HEK293 (cell line): ENCODE data around the gene SH3BP5.

Experiments used
- CTCF ChIA-PET: fragments of 350-600 bp; formaldehyde crosslinking; extraction: SDS; loops from one replicate; lab custom pipeline; 2021; ENCODE audit warnings: antibody characterized with exemption; lab: Yijun Ruan, JAX
- POLR2A ChIA-PET: fragments of 300-600 bp; formaldehyde crosslinking; extraction: SDS; loops from one replicate; lab custom pipeline; 2020; ENCODE audit warnings: antibody characterized with exemption, inconsistent platforms; lab: Yijun Ruan, JAX
- H3K27ac ChIP-seq: fragments of 200-500 bp; sonication (Bioruptor generic); 2 replicates; pipeline ENCODE4 v1.5.1; 2014; ENCODE audit warnings: low read depth, low read length, control low read depth, inconsistent platforms; ENCODE audit errors: extremely low read depth
- H3K36me3 ChIP-seq, 2 experiments: fragments of 200-500 bp in 1 of 2; sonication (Bioruptor generic) in 1 of 2; 1 replicate in 1 of 2; 2 replicates in 1 of 2; pipeline ENCODE4 v1.5.1; 2014 to 2017; ENCODE audit warnings: inconsistent platforms in 2 of 2, low read length in 2 of 2; ENCODE audit not compliant: control insufficient read depth in 2 of 2, insufficient read depth in 1 of 2
- H3K4me1 ChIP-seq: fragments of 200-500 bp; sonication (Bioruptor generic); 2 replicates; pipeline ENCODE4 v1.5.1; 2014; ENCODE audit warnings: mild to moderate bottlenecking, low read length, inconsistent platforms; ENCODE audit not compliant: control insufficient read depth, insufficient read depth
- H3K4me3 ChIP-seq: 2 replicates; pipeline ENCODE4 v1.5.1; 2011; ENCODE audit warnings: low read depth, mild to moderate bottlenecking, control low read depth, low read length, moderate library complexity
- H3K9me3 ChIP-seq: fragments of 200-500 bp; sonication (Bioruptor generic); 2 replicates; pipeline ENCODE4 v1.5.1; 2014; ENCODE audit warnings: low read depth, low read length, inconsistent platforms; ENCODE audit not compliant: control insufficient read depth, insufficient read depth
- MZF1 ChIP-seq: fragments of 450-650 bp; formaldehyde crosslinking; IDR thresholded peaks from 2 replicates; pipeline ENCODE4 v1.5.1; 2017; ENCODE audit warnings: missing biosample characterization, missing genetic modification characterization, borderline replicate concordance
- PATZ1 ChIP-seq: fragments of 450-650 bp; formaldehyde crosslinking; IDR thresholded peaks from 2 replicates; pipeline ENCODE4 v1.5.1; 2016; ENCODE audit warnings: missing biosample characterization, missing genetic modification characterization
- SCRT1 ChIP-seq: fragments of 450-650 bp; formaldehyde crosslinking; IDR thresholded peaks from 2 replicates; pipeline ENCODE4 v1.5.1; 2016; ENCODE audit warnings: missing biosample characterization, missing genetic modification characterization, borderline replicate concordance
- ZBTB11 ChIP-seq: fragments of 450-650 bp; formaldehyde crosslinking; conservative IDR thresholded peaks from 2 replicates; pipeline ENCODE4 v1.5.1; 2016; ENCODE audit warnings: low read depth, missing biosample characterization, missing genetic modification characterization
- ZIC2 ChIP-seq: fragments of 450-650 bp; formaldehyde crosslinking; IDR thresholded peaks from 2 replicates; pipeline ENCODE4 v1.5.1; 2016; ENCODE audit warnings: missing biosample characterization, missing genetic modification characterization
- ZNF214 ChIP-seq: fragments of 450-650 bp; formaldehyde crosslinking; IDR thresholded peaks from 2 replicates; pipeline ENCODE4 v1.5.1; 2017; ENCODE audit warnings: missing biosample characterization, mild to moderate bottlenecking, missing genetic modification characterization, borderline replicate concordance
- ZNF248 ChIP-seq: fragments of 450-650 bp; formaldehyde crosslinking; IDR thresholded peaks from 2 replicates; pipeline ENCODE4 v1.5.1; 2017; ENCODE audit warnings: missing biosample characterization, missing genetic modification characterization
- ZNF292 ChIP-seq: fragments of 450-650 bp; formaldehyde crosslinking; IDR thresholded peaks from 2 replicates; pipeline ENCODE4 v1.5.1; 2016; ENCODE audit warnings: low read depth, missing biosample characterization, missing genetic modification characterization, borderline replicate concordance
- ZNF302 ChIP-seq: fragments of 450-650 bp; formaldehyde crosslinking; IDR thresholded peaks from 2 replicates; pipeline ENCODE4 v1.5.1; 2016; ENCODE audit warnings: missing biosample characterization, missing genetic modification characterization, low read depth
- ZNF362 ChIP-seq: fragments of 450-650 bp; formaldehyde crosslinking; IDR thresholded peaks from 2 replicates; pipeline ENCODE4 v1.5.1; 2016; ENCODE audit warnings: missing biosample characterization, missing genetic modification characterization
- ZNF394 ChIP-seq: fragments of 450-650 bp; formaldehyde crosslinking; IDR thresholded peaks from 2 replicates; pipeline ENCODE4 v1.5.1; 2016; ENCODE audit warnings: missing biosample characterization, missing genetic modification characterization, mild to moderate bottlenecking, moderate library complexity, borderline replicate concordance
- ZNF426 ChIP-seq: fragments of 450-650 bp; formaldehyde crosslinking; IDR thresholded peaks from 2 replicates; pipeline ENCODE4 v1.5.1; 2017; ENCODE audit warnings: missing biosample characterization, missing genetic modification characterization, mild to moderate bottlenecking, inconsistent platforms, moderate library complexity
- ZNF433 ChIP-seq: fragments of 450-650 bp; formaldehyde crosslinking; IDR thresholded peaks from 2 replicates; pipeline ENCODE4 v1.5.1; 2016; ENCODE audit warnings: missing biosample characterization, missing genetic modification characterization, low read depth
- ZNF513 ChIP-seq: fragments of 450-650 bp; IDR thresholded peaks from 2 replicates; pipeline ENCODE4 v1.5.1; 2018; ENCODE audit warnings: missing biosample characterization, missing genetic modification characterization
- ZNF580 ChIP-seq: fragments of 450-650 bp; formaldehyde crosslinking; IDR thresholded peaks from 2 replicates; pipeline ENCODE4 v1.5.1; 2016; ENCODE audit warnings: missing biosample characterization, missing genetic modification characterization
- ZNF585B ChIP-seq: fragments of 450-650 bp; formaldehyde crosslinking; IDR thresholded peaks from 2 replicates; pipeline ENCODE4 v1.5.1; 2016; ENCODE audit warnings: missing biosample characterization, missing genetic modification characterization
- ZNF623 ChIP-seq: fragments of 450-650 bp; formaldehyde crosslinking; IDR thresholded peaks from 2 replicates; pipeline ENCODE4 v1.5.1; 2016; ENCODE audit warnings: missing biosample characterization, missing genetic modification characterization
- ZNF76 ChIP-seq: fragments of 450-650 bp; formaldehyde crosslinking; IDR thresholded peaks from 2 replicates; pipeline ENCODE4; 2016; ENCODE audit warnings: low read depth, missing biosample characterization, missing genetic modification characterization, borderline replicate concordance
- ZNF777 ChIP-seq: fragments of 450-650 bp; formaldehyde crosslinking; IDR thresholded peaks from 2 replicates; pipeline ENCODE4 v1.5.1; 2017; ENCODE audit warnings: missing biosample characterization, missing genetic modification characterization, borderline replicate concordance
- ZSCAN23 ChIP-seq: fragments of 450-650 bp; formaldehyde crosslinking; IDR thresholded peaks from 2 replicates; pipeline ENCODE4 v1.5.1; 2016; ENCODE audit warnings: missing biosample characterization, missing genetic modification characterization

SH3BP5 gene

GRCh38 chr3:15323063-15323462 is 9.3 kb downstream of the SH3BP5 start (continued):
- peak; percentile 36; the same call in 1 of the 2 replicates for TF ChIP-seq ZBTB11
- TF ChIP-seq ZNF623 (tag by site-specific recombination) = peak; percentile 46; the same call in 1 of the 2 replicates
- peak; percentile 53 for TF ChIP-seq ZNF426 (tag by site-specific recombination)
- TF ChIP-seq ZNF433 = peak; percentile 26; the same call in 1 of the 2 replicates
- peak; percentile 79; the same call in 1 of the 2 replicates for TF ChIP-seq ZNF394
- TF ChIP-seq ZIC2 = peak; percentile 41; the same call in 1 of the 2 replicates
- TF ChIP-seq ZSCAN23 (tag by site-specific recombination) = no peak
- TF ChIP-seq, all 188 proteins: peak for 7

GRCh38 chr3:15321349-15321748 is 11.0 kb downstream of the SH3BP5 start:
- Histone ChIP-seq H3K9me3 (no peaks in the 10 kb centered on the region), H3K27ac (no peak overlapping the region), H3K36me3 (peaks cover 0 to under 1% of the 10 kb centered on the region in 2 experiments; a peak in 1 of 3 replicates), H3K4me1 (peaks cover 20% of the 10 kb centered on the region), H3K4me3 (no peak overlapping the region)
- no peak for TF ChIP-seq ZNF585B (tag by site-specific recombination)
- no peak for TF ChIP-seq MZF1 (tag by site-specific recombination)
- no peak for TF ChIP-seq ZNF580
- TF ChIP-seq ZNF76 = no peak
- TF ChIP-seq ZNF362 (tag by site-specific recombination) = no peak
- CTCF ChIA-PET = interaction anchor here (0.7 to 2.3 kb wide), 5 partner anchors 9 to 313 kb away, joined by 3 to 14 read pairs (median 7); partner anchors contain the start of gene SH3BP5
- POLR2A ChIA-PET = interaction anchor here (1.3 kb wide), 2 partner anchors 9 to 11 kb away, joined by 4 to 5 read pairs; partner anchors contain the start of gene SH3BP5

GRCh38 chr3:15319575-15319974 is 12.8 kb downstream of the SH3BP5 start:
- Histone ChIP-seq H3K36me3 (no peaks in the 10 kb centered on the region), H3K27ac (no peak overlapping the region), H3K4me3 (no peak overlapping the region), H3K4me1 (peaks cover 16% of the 10 kb centered on the region), H3K9me3 (no peaks in the 10 kb centered on the region)
- no peak for TF ChIP-seq ZNF513 (tag by site-specific recombination)
- TF ChIP-seq ZNF248 = no peak
- no peak for TF ChIP-seq ZNF777 (tag by site-specific recombination)
- no peak for TF ChIP-seq ZNF302
- no peak for TF ChIP-seq ZNF214 (tag by site-specific recombination)
- no peak for TF ChIP-seq ZNF292
- TF ChIP-seq SCRT1 (tag by site-specific recombination) = no peak
- TF ChIP-seq PATZ1 (tag by site-specific recombination) = no peak
- CTCF ChIA-PET = interaction anchor here (0.7 to 2.3 kb wide), 6 partner anchors 11 to 86 kb away, joined by 3 to 14 read pairs (median 4); partner anchors contain the start of gene SH3BP5
- POLR2A ChIA-PET = interaction anchor here (0.7 to 1.0 kb wide), 3 partner anchors 9 to 13 kb away, joined by 3 to 6 read pairs (median 5); no protein-coding TSS in a partner anchor
